WTC11 (cell line): ENCODE measurements around the gene RHOT1.

Experiments used
- CTCF ChIP-seq: fragments of 200-600 bp; IDR thresholded peaks from 2 replicates; pipeline ENCODE4 v1.8.0; 2022; ENCODE audit warnings: antibody characterized with exemption
- E2F1 ChIP-seq: sonication (generic); formaldehyde crosslinking; IDR thresholded peaks from 2 replicates; pipeline ENCODE4 v1.8.0; 2022; ENCODE audit warnings: mild to moderate bottlenecking, missing genetic modification reagents
- E2F4 ChIP-seq: sonication (generic); formaldehyde crosslinking; IDR thresholded peaks from 2 replicates; pipeline ENCODE4 v1.8.1; 2022; ENCODE audit warnings: low read depth, mild to moderate bottlenecking, moderate library complexity, missing genetic modification reagents, borderline replicate concordance
- GABPB1 ChIP-seq: sonication (generic); formaldehyde crosslinking; IDR thresholded peaks from 2 replicates; pipeline ENCODE4 v1.8.1; 2023; ENCODE audit warnings: mild to moderate bottlenecking, missing genetic modification reagents
- HMGXB4 ChIP-seq: sonication (generic); formaldehyde crosslinking; IDR thresholded peaks from 2 replicates; pipeline ENCODE4 v1.8.1; 2023; ENCODE audit warnings: mild to moderate bottlenecking, moderate library complexity, missing genetic modification reagents
- JUN ChIP-seq: sonication (generic); formaldehyde crosslinking; IDR thresholded peaks from 2 replicates; pipeline ENCODE4 v1.8.0; 2023; ENCODE audit warnings: mild to moderate bottlenecking, missing genetic modification reagents
- MAX ChIP-seq: sonication (generic); formaldehyde crosslinking; IDR thresholded peaks from 2 replicates; pipeline ENCODE4 v1.8.0; 2022; ENCODE audit warnings: mild to moderate bottlenecking, missing genetic modification reagents
- MXD4 ChIP-seq: fragments of 250-450 bp; sonication (Bioruptor Pico); IDR thresholded peaks from 2 replicates; pipeline ENCODE4 v1.8.0; 2021; ENCODE audit warnings: mild to moderate bottlenecking, moderate library complexity, borderline replicate concordance
- ZNF121 ChIP-seq: sonication (generic); formaldehyde crosslinking; IDR thresholded peaks from 2 replicates; pipeline ENCODE4 v1.8.0; 2023; ENCODE audit warnings: missing genetic modification reagents
- ZNF138 ChIP-seq: sonication (generic); formaldehyde crosslinking; conservative IDR thresholded peaks from 2 replicates; pipeline ENCODE4 v1.8.1; 2022; ENCODE audit warnings: mild to moderate bottlenecking, moderate library complexity, missing genetic modification reagents
- ZNF263 ChIP-seq: sonication (generic); formaldehyde crosslinking; IDR thresholded peaks from 2 replicates; pipeline ENCODE4 v1.8.1; 2022; ENCODE audit warnings: low read depth, mild to moderate bottlenecking, moderate library complexity, missing genetic modification reagents
- ZNF671 ChIP-seq: fragments of 250-450 bp; sonication (Bioruptor Pico); IDR thresholded peaks from 2 replicates; pipeline ENCODE4 v1.8.0; 2021; ENCODE audit warnings: mild to moderate bottlenecking

- TF ChIP-seq MXD4 (no peak), CTCF (no peak), HMGXB4 (no peak), GABPB1 (CRISPR knock-in tag) (no peak), E2F4 (CRISPR knock-in tag) (no peak), E2F1 (CRISPR knock-in tag) (no peak), ZNF263 (no peak), ZNF121 (CRISPR knock-in tag) (no peak), ZNF671 (CRISPR knock-in tag) (no peak), JUN (no peak), ZNF138 (no peak), MAX (no peak)
These were observed 23.5 kb upstream of the RHOT1 start for GRCh38 chr17:32118835-32119234.
